ENCODE data around the gene MTFR2. TPM values are rescaled to one million over a fixed set of nuclear protein-coding genes. Genes with fewer than 3 reads are reported as not detected.

The MTFR2 gene
- total and polyA plus RNA-seq, 2 experiments from 2014 or later: 7.4 to 13.5 TPM

DNA sequence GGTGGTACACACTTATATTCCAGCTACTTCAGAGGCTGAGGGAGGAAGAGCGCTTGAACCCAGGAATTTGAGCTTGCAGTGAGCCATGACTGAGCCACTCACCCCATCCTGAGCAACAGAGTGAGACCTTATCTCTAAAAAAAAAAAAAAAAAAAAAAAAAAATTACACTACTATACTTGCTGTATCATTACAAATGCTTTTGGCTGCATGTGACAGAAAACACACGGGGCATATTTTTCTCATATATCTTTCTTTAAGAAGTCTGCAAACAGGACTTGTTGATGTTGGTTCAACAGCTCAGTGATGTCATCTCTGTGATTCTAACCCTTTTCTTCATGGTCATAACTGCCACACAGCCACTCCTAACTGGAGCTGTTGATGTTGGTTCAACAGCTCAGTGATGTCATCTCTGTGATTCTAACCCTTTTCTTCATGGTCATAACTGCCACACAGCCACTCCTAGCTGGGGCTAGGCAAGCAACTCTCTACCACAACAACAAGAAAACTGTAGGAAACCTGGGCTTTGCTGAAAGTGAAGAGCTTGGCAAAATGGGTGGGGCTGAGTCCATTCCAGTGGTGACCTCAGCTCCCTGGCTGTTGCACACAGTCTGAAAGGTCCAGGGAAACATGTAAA lies 19.8 kb downstream of the MTFR2 start:
- Histone ChIP-seq H3F3A (replicated peaks; ENCODE audit: low read depth) (no peaks in the 10 kb centered on the region), H3K4me3 (no peak overlapping the region), H3K4me2 (no peak overlapping the region), H3K27ac (ENCODE audit: low read depth) (no peak overlapping the region), H3K27me3 (ENCODE audit: insufficient read depth) (no peaks in the 10 kb centered on the region), H3K36me3 (ENCODE audit: insufficient read depth) (0 out of 2 replicates have a peak, but pooled peaks cover 5% of the 10 kb centered on the region), H3K9me2 (ENCODE audit: insufficient read depth) (no peaks in the 10 kb centered on the region), H2AFZ (no peak overlapping the region), H3K79me2 (replicated peaks; ENCODE audit: insufficient read depth) (no peaks in the 10 kb centered on the region), H4K20me1 (replicated peaks; ENCODE audit: insufficient read depth) (no peaks in the 10 kb centered on the region), H3K4me1 (ENCODE audit: insufficient read depth) (no peaks in the 10 kb centered on the region)
- H3K4me3 Mint-ChIP-seq: no peak overlapping the region
- no peaks in the 10 kb centered on the region for H3K9me3 Mint-ChIP-seq
- DNase-seq (ENCODE audit: low spot score) (no peak), ATAC-seq (no peak)
- peaks cover 8% of the 10 kb centered on the region; the same call in 1 of the 3 replicates for H3K36me3 Mint-ChIP-seq (ENCODE audit: low read depth)
- TF ChIP-seq POLR2AphosphoS5 (IDR thresholded peaks at IDR 0.05; ENCODE audit: low read depth) (no peak), STAT1 (IDR thresholded peaks at IDR 0.05; ENCODE audit: unreplicated experiment) (no peak), JUNB (IDR thresholded peaks at IDR 0.05; ENCODE audit: unreplicated experiment) (no peak)
- peaks cover 1% of the 10 kb centered on the region for H3K27me3 Mint-ChIP-seq (ENCODE audit: insufficient read depth, low read depth, poor library complexity)
- no peak overlapping the region for H3K27ac Mint-ChIP-seq
- no peaks in the 10 kb centered on the region; the same call in 2 of the 3 replicates for H3K4me1 Mint-ChIP-seq

DNA sequence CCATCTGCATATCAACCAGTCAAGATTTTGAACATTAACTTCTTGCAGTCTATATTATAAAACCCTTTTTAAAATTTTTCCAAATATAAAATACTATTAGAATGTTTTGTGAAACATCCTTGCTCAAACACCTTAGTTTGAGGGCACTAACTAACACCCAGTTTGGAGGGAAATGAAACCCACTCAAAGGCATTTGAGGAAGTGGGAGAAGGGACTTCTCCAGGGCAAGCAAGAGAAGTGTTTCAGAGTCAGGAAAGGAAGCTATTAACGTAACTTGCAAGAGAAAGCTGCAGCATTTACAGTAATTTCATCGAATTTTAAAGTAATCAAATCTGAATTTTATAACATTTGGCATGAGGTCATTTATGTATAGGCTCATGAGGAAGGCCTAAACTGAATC lies 21.3 kb downstream of the MTFR2 start:
- H3K4me2 ChIP-seq: no peak overlapping the region
- no peaks in the 10 kb centered on the region for H3K27me3 Mint-ChIP-seq (ENCODE audit: insufficient read depth, low read depth, poor library complexity)
- H3K9me2 ChIP-seq (ENCODE audit: insufficient read depth): no peaks in the 10 kb centered on the region
- no peak for DNase-seq (ENCODE audit: low spot score)
- peaks cover 4% of the 10 kb centered on the region; the same call in 1 of the 3 replicates for H3K9me3 Mint-ChIP-seq
- H3K36me3 ChIP-seq (ENCODE audit: insufficient read depth): 0 out of 2 replicates have a peak, but pooled peaks cover 5% of the 10 kb centered on the region
- peaks cover 6% of the 10 kb centered on the region; the same call in 1 of the 3 replicates for H3K36me3 Mint-ChIP-seq (ENCODE audit: low read depth)
- no peaks in the 10 kb centered on the region for H3F3A ChIP-seq (replicated peaks; ENCODE audit: low read depth)
- no peaks in the 10 kb centered on the region for H4K20me1 ChIP-seq (replicated peaks; ENCODE audit: insufficient read depth)
- ATAC-seq: no peak
- no peak overlapping the region for H2AFZ ChIP-seq
- no peak overlapping the region for H3K27ac ChIP-seq (ENCODE audit: low read depth)
- no peaks in the 10 kb centered on the region; the same call in 2 of the 3 replicates for H3K4me1 Mint-ChIP-seq
- no peak overlapping the region for H3K27ac Mint-ChIP-seq
- no peaks in the 10 kb centered on the region for H3K79me2 ChIP-seq (replicated peaks; ENCODE audit: insufficient read depth)
- H3K4me3 Mint-ChIP-seq: no peak overlapping the region
- no peaks in the 10 kb centered on the region for H3K4me1 ChIP-seq (ENCODE audit: insufficient read depth)
- H3K27me3 ChIP-seq (ENCODE audit: insufficient read depth): no peaks in the 10 kb centered on the region
- no peak overlapping the region for H3K4me3 ChIP-seq
- TF ChIP-seq NANOG (IDR thresholded peaks at IDR 0.05; ENCODE audit: borderline replicate concordance) (no peak), EZH2 (IDR thresholded peaks at IDR 0.05; ENCODE audit: low read depth, unreplicated experiment) (no peak), STAT1 (IDR thresholded peaks at IDR 0.05; ENCODE audit: unreplicated experiment) (no peak), ZNF114 (CRISPR knock-in tag; IDR thresholded peaks at IDR 0.05) (no peak), POLR2AphosphoS5 (IDR thresholded peaks at IDR 0.05; ENCODE audit: low read depth) (no peak), JUNB (IDR thresholded peaks at IDR 0.05; ENCODE audit: unreplicated experiment) (no peak), ZNF331 (CRISPR knock-in tag; IDR thresholded peaks at IDR 0.05; ENCODE audit: low read depth) (no peak)
- TF ChIP-seq, protein P1, sequence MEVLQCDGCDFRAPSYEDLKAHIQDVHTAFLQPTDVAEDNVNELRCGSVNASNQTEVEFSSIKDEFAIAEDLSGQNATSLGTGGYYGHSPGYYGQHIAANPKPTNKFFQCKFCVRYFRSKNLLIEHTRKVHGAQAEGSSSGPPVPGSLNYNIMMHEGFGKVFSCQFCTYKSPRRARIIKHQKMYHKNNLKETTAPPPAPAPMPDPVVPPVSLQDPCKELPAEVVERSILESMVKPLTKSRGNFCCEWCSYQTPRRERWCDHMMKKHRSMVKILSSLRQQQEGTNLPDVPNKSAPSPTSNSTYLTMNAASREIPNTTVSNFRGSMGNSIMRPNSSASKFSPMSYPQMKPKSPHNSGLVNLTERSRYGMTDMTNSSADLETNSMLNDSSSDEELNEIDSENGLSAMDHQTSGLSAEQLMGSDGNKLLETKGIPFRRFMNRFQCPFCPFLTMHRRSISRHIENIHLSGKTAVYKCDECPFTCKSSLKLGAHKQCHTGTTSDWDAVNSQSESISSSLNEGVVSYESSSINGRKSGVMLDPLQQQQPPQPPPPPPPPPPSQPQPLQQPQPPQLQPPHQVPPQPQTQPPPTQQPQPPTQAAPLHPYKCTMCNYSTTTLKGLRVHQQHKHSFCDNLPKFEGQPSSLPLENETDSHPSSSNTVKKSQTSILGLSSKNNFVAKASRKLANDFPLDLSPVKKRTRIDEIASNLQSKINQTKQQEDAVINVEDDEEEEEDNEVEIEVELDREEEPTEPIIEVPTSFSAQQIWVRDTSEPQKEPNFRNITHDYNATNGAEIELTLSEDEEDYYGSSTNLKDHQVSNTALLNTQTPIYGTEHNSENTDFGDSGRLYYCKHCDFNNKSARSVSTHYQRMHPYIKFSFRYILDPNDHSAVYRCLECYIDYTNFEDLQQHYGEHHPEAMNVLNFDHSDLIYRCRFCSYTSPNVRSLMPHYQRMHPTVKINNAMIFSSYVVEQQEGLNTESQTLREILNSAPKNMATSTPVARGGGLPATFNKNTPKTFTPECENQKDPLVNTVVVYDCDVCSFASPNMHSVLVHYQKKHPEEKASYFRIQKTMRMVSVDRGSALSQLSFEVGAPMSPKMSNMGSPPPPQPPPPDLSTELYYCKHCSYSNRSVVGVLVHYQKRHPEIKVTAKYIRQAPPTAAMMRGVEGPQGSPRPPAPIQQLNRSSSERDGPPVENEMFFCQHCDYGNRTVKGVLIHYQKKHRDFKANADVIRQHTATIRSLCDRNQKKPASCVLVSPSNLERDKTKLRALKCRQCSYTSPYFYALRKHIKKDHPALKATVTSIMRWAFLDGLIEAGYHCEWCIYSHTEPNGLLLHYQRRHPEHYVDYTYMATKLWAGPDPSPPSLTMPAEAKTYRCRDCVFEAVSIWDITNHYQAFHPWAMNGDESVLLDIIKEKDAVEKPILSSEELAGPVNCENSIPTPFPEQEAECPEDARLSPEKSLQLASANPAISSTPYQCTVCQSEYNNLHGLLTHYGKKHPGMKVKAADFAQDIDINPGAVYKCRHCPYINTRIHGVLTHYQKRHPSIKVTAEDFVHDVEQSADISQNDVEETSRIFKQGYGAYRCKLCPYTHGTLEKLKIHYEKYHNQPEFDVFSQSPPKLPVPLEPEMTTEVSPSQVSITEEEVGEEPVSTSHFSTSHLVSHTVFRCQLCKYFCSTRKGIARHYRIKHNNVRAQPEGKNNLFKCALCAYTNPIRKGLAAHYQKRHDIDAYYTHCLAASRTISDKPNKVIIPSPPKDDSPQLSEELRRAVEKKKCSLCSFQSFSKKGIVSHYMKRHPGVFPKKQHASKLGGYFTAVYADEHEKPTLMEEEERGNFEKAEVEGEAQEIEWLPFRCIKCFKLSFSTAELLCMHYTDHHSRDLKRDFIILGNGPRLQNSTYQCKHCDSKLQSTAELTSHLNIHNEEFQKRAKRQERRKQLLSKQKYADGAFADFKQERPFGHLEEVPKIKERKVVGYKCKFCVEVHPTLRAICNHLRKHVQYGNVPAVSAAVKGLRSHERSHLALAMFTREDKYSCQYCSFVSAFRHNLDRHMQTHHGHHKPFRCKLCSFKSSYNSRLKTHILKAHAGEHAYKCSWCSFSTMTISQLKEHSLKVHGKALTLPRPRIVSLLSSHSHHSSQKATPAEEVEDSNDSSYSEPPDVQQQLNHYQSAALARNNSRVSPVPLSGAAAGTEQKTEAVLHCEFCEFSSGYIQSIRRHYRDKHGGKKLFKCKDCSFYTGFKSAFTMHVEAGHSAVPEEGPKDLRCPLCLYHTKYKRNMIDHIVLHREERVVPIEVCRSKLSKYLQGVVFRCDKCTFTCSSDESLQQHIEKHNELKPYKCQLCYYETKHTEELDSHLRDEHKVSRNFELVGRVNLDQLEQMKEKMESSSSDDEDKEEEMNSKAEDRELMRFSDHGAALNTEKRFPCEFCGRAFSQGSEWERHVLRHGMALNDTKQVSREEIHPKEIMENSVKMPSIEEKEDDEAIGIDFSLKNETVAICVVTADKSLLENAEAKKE (CRISPR knock-in tag; IDR thresholded peaks at IDR 0.05): no peak
- TF ChIP-seq, protein P2, sequence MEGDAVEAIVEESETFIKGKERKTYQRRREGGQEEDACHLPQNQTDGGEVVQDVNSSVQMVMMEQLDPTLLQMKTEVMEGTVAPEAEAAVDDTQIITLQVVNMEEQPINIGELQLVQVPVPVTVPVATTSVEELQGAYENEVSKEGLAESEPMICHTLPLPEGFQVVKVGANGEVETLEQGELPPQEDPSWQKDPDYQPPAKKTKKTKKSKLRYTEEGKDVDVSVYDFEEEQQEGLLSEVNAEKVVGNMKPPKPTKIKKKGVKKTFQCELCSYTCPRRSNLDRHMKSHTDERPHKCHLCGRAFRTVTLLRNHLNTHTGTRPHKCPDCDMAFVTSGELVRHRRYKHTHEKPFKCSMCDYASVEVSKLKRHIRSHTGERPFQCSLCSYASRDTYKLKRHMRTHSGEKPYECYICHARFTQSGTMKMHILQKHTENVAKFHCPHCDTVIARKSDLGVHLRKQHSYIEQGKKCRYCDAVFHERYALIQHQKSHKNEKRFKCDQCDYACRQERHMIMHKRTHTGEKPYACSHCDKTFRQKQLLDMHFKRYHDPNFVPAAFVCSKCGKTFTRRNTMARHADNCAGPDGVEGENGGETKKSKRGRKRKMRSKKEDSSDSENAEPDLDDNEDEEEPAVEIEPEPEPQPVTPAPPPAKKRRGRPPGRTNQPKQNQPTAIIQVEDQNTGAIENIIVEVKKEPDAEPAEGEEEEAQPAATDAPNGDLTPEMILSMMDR (conservative IDR thresholded peaks at IDR 0.05; ENCODE audit: low read depth in 2 of 2): no peak
- TF ChIP-seq, protein P3, sequence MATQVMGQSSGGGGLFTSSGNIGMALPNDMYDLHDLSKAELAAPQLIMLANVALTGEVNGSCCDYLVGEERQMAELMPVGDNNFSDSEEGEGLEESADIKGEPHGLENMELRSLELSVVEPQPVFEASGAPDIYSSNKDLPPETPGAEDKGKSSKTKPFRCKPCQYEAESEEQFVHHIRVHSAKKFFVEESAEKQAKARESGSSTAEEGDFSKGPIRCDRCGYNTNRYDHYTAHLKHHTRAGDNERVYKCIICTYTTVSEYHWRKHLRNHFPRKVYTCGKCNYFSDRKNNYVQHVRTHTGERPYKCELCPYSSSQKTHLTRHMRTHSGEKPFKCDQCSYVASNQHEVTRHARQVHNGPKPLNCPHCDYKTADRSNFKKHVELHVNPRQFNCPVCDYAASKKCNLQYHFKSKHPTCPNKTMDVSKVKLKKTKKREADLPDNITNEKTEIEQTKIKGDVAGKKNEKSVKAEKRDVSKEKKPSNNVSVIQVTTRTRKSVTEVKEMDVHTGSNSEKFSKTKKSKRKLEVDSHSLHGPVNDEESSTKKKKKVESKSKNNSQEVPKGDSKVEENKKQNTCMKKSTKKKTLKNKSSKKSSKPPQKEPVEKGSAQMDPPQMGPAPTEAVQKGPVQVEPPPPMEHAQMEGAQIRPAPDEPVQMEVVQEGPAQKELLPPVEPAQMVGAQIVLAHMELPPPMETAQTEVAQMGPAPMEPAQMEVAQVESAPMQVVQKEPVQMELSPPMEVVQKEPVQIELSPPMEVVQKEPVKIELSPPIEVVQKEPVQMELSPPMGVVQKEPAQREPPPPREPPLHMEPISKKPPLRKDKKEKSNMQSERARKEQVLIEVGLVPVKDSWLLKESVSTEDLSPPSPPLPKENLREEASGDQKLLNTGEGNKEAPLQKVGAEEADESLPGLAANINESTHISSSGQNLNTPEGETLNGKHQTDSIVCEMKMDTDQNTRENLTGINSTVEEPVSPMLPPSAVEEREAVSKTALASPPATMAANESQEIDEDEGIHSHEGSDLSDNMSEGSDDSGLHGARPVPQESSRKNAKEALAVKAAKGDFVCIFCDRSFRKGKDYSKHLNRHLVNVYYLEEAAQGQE (IDR thresholded peaks at IDR 0.05; ENCODE audit: unreplicated experiment): no peak
